Measurements from ENCODE around the gene MS4A13.
"Not testable (repeated sequence)": the region's sequence is repeated elsewhere in the genome, so short reads cannot be mapped to it uniquely, and the experiment has no call there.

Gene MS4A13

GRCh38 chr11:60515144-60515855 is at the start of gene MS4A13:
MS4A13 (plus strand) TSS chr11:60515392; CDS start chr11:60518084, 2,692 bp downstream.
- DNase-seq (ENCODE audit: extremely low read depth in 1 of 2, low read depth in 1 of 2): no peak

- DNase-seq (ENCODE audit: extremely low read depth in 1 of 2, low read depth in 1 of 2): no peak
Observed at GRCh38 chr11:60468829-60469228, 46.4 kb upstream of the MS4A13 start.

- DNase-seq (ENCODE audit: extremely low read depth in 1 of 2, low read depth in 1 of 2): no peak
Observed at GRCh38 chr11:60469723-60470122, 45.5 kb upstream of the MS4A13 start.

- DNase-seq (ENCODE audit: extremely low read depth in 1 of 2, low read depth in 1 of 2): no peak
Observed at GRCh38 chr11:60477035-60477445, 38.2 kb upstream of the MS4A13 start.

GRCh38 chr11:60482361-60482760 is 32.8 kb upstream of the MS4A13 start:
- no peak for DNase-seq (ENCODE audit: extremely low read depth in 1 of 2, low read depth in 1 of 2)

- DNase-seq (ENCODE audit: extremely low read depth in 1 of 2, low read depth in 1 of 2): no peak
Observed at GRCh38 chr11:60485987-60486386, 29.2 kb upstream of the MS4A13 start.

GRCh38 chr11:60492488-60493009 is 22.6 kb upstream of the MS4A13 start, which contains the start of gene MS4A12:
MS4A12 (plus strand) TSS chr11:60492778; CDS start chr11:60497319, 4,541 bp downstream.
- DNase-seq (ENCODE audit: extremely low read depth in 1 of 2, low read depth in 1 of 2): no peak

GRCh38 chr11:60493454-60493853 is 21.7 kb upstream of the MS4A13 start:
- DNase-seq (ENCODE audit: extremely low read depth in 1 of 2, low read depth in 1 of 2): no peak

- DNase-seq (ENCODE audit: extremely low read depth in 1 of 2, low read depth in 1 of 2): no peak
Observed at GRCh38 chr11:60498399-60498798, 16.8 kb upstream of the MS4A13 start.

GRCh38 chr11:60498853-60499252 is 16.3 kb upstream of the MS4A13 start:
- no peak for DNase-seq (ENCODE audit: extremely low read depth in 1 of 2, low read depth in 1 of 2)

GRCh38 chr11:60500276-60500910 is 14.8 kb upstream of the MS4A13 start:
- no peak for DNase-seq (ENCODE audit: extremely low read depth in 1 of 2, low read depth in 1 of 2)

GRCh38 chr11:60502221-60502775 is 12.9 kb upstream of the MS4A13 start:
- no peak for DNase-seq (ENCODE audit: extremely low read depth in 1 of 2, low read depth in 1 of 2)

GRCh38 chr11:60504219-60504905 is 10.8 kb upstream of the MS4A13 start:
- no peak for DNase-seq (ENCODE audit: extremely low read depth in 1 of 2, low read depth in 1 of 2)

GRCh38 chr11:60509609-60510008 is 5.6 kb upstream of the MS4A13 start:
- DNase-seq (ENCODE audit: extremely low read depth in 1 of 2, low read depth in 1 of 2): not testable (repeated sequence)

GRCh38 chr11:60510209-60510608 is 5.0 kb upstream of the MS4A13 start:
- DNase-seq (ENCODE audit: extremely low read depth in 1 of 2, low read depth in 1 of 2): not testable (repeated sequence)

GRCh38 chr11:60511393-60511792 is 3.8 kb upstream of the MS4A13 start:
- DNase-seq (ENCODE audit: extremely low read depth in 1 of 2, low read depth in 1 of 2): no peak

GRCh38 chr11:60512651-60513225 is 2.5 kb upstream of the MS4A13 start:
- no peak for DNase-seq (ENCODE audit: extremely low read depth in 1 of 2, low read depth in 1 of 2)

GRCh38 chr11:60513496-60514460 is 1.4 kb upstream of the MS4A13 start:
- DNase-seq (ENCODE audit: extremely low read depth in 1 of 2, low read depth in 1 of 2): no peak

- no peak for DNase-seq (ENCODE audit: extremely low read depth in 1 of 2, low read depth in 1 of 2)
Observed at GRCh38 chr11:60528465-60528864, 13.3 kb downstream of the MS4A13 start.

GRCh38 chr11:60528934-60529333 is 13.7 kb downstream of the MS4A13 start:
- DNase-seq (ENCODE audit: extremely low read depth in 1 of 2, low read depth in 1 of 2): no peak

Data from activated CD8-positive, alpha-beta memory T cell treated with anti-CD3 and anti-CD28 coated beads for 1 hour (primary cell).